H9 (cell line): ENCODE data around the gene HBP1. TPM values are rescaled to one million over a fixed set of nuclear protein-coding genes. Genes with fewer than 3 reads are reported as not detected.

Source experiments
- DNase-seq: peaks from one replicate; pipeline ENCODE4 v3.0.0-alpha.2; 2017
- H2AFZ ChIP-seq: one replicate; pipeline ENCODE4 v1.6.1; 2013; ENCODE audit warnings: mild to moderate bottlenecking, low read length, control low read depth, moderate library complexity
- H2AK5ac ChIP-seq: 2 replicates; pipeline ENCODE4 v1.6.1; 2013; ENCODE audit warnings: low read length, control low read depth, mixed read lengths; ENCODE audit not compliant: insufficient read length
- H2BK120ac ChIP-seq: one replicate; pipeline ENCODE4 v1.6.1; 2013; ENCODE audit warnings: low read depth, mild to moderate bottlenecking, low read length, control low read depth, inconsistent platforms; ENCODE audit not compliant: poor library complexity, severe bottlenecking
- H2BK12ac ChIP-seq: 2 replicates; pipeline ENCODE4 v1.6.1; 2013; ENCODE audit warnings: low read length, control low read depth, mixed read lengths, low read depth; ENCODE audit not compliant: insufficient read length
- H2BK15ac ChIP-seq: 2 replicates; pipeline ENCODE4 v1.6.1; 2013; ENCODE audit warnings: low read depth, low read length, control low read depth
- H2BK20ac ChIP-seq: one replicate; pipeline ENCODE4 v1.6.1; 2013; ENCODE audit warnings: low read depth, mild to moderate bottlenecking, low read length, control low read depth, inconsistent platforms; ENCODE audit not compliant: poor library complexity, severe bottlenecking
- H2BK5ac ChIP-seq: 2 replicates; pipeline ENCODE4 v1.6.1; 2013; ENCODE audit warnings: low read length, control low read depth, mixed read lengths; ENCODE audit not compliant: insufficient read length
- H3K14ac ChIP-seq: 2 replicates; pipeline ENCODE4 v1.6.1; 2013; ENCODE audit warnings: low read length, control low read depth; ENCODE audit not compliant: insufficient read depth
- H3K18ac ChIP-seq: 2 replicates; pipeline ENCODE4 v1.6.1; 2013; ENCODE audit warnings: low read depth, mild to moderate bottlenecking, mixed read lengths, low read length, control low read depth; ENCODE audit not compliant: insufficient read length
- H3K23ac ChIP-seq: 2 replicates; pipeline ENCODE4 v1.6.1; 2013; ENCODE audit warnings: low read length, control low read depth, mixed read lengths, low read depth; ENCODE audit not compliant: insufficient read length
- H3K23me2 ChIP-seq: 2 replicates; pipeline ENCODE4 v1.6.1; 2013; ENCODE audit warnings: low read depth, mild to moderate bottlenecking, mixed read lengths, low read length, control low read depth; ENCODE audit not compliant: insufficient read length, poor library complexity, severe bottlenecking
- H3K27ac ChIP-seq: 2 replicates; pipeline ENCODE4 v1.5.1; 2013; ENCODE audit warnings: low read length, control low read depth, mixed read lengths, low read depth; ENCODE audit not compliant: insufficient read length
- H3K27me3 ChIP-seq: 2 replicates; pipeline ENCODE4 v1.6.1; 2013; ENCODE audit warnings: low read length, control low read depth, inconsistent platforms; ENCODE audit not compliant: insufficient read depth
- H3K4ac ChIP-seq: 2 replicates; pipeline ENCODE4 v1.6.1; 2013; ENCODE audit warnings: low read depth, mild to moderate bottlenecking, control low read depth, inconsistent platforms, low read length, moderate library complexity
- H3K4me1 ChIP-seq: 2 replicates; pipeline ENCODE4 v1.6.1; 2013; ENCODE audit warnings: low read length, control low read depth, inconsistent platforms; ENCODE audit not compliant: insufficient read depth
- H3K4me2 ChIP-seq: 2 replicates; pipeline ENCODE4 v1.6.1; 2013; ENCODE audit warnings: low read length, control low read depth, mixed read lengths; ENCODE audit not compliant: insufficient read length, insufficient read depth
- H3K56ac ChIP-seq: 2 replicates; pipeline ENCODE4 v1.6.1; 2013; ENCODE audit warnings: low read depth, mild to moderate bottlenecking, mixed read lengths, low read length, control low read depth; ENCODE audit not compliant: insufficient read length
- H3K79me1 ChIP-seq: 2 replicates; pipeline ENCODE4 v1.6.1; 2013; ENCODE audit warnings: low read depth, mild to moderate bottlenecking, moderate library complexity, low read length, control low read depth, inconsistent platforms; ENCODE audit not compliant: insufficient read depth, poor library complexity, severe bottlenecking
- H3K79me2 ChIP-seq: 2 replicates; pipeline ENCODE4 v1.6.1; 2013; ENCODE audit warnings: low read length, control low read depth, inconsistent platforms; ENCODE audit not compliant: insufficient read depth
- H3K9ac ChIP-seq: 2 replicates; pipeline ENCODE4 v1.6.1; 2013; ENCODE audit warnings: low read length, control low read depth, mixed read lengths; ENCODE audit not compliant: insufficient read length; ENCODE audit errors: extremely low read depth
- H3K9me3 ChIP-seq: one replicate; pipeline ENCODE4 v1.6.1; 2013; ENCODE audit warnings: low read depth, low read length, inconsistent platforms; ENCODE audit not compliant: control insufficient read depth
- H3T11ph ChIP-seq: one replicate; pipeline ENCODE4 v1.6.1; 2013; ENCODE audit warnings: mild to moderate bottlenecking, low read length, control low read depth, inconsistent platforms
- H4K20me1 ChIP-seq: one replicate; pipeline ENCODE4 v1.6.1; 2013; ENCODE audit not compliant: control insufficient read depth, insufficient read length, insufficient read depth
- H4K5ac ChIP-seq: 2 replicates; pipeline ENCODE4 v1.6.1; 2013; ENCODE audit warnings: low read depth, mild to moderate bottlenecking, mixed read lengths, low read length, control low read depth; ENCODE audit not compliant: insufficient read length
- H4K8ac ChIP-seq: replicated peaks from 2 replicates; pipeline ENCODE4 v1.6.1; 2013; ENCODE audit warnings: low read length, control low read depth, mixed read lengths, low read depth; ENCODE audit not compliant: insufficient read length
- H4K91ac ChIP-seq: 2 replicates; pipeline ENCODE4 v1.6.1; 2013; ENCODE audit warnings: low read depth, mild to moderate bottlenecking, moderate library complexity, mixed read lengths, low read length, control low read depth; ENCODE audit not compliant: insufficient read length
- H3K27ac Mint-ChIP-seq, 3 experiments: 2 replicates in 2 of 3; 3 replicates in 1 of 3; pipeline ENCODE4 v1.8.0; 2020 to 2021; ENCODE audit warnings: mixed read lengths in 3 of 3, mild to moderate bottlenecking in 1 of 3, moderate library complexity in 1 of 3
- H3K27me3 Mint-ChIP-seq: 2 replicates; pipeline ENCODE4 v1.8.0; 2021; ENCODE audit warnings: low read depth, mild to moderate bottlenecking, moderate library complexity, mixed read lengths
- H3K36me3 Mint-ChIP-seq, 3 experiments: 2 replicates in 2 of 3; 3 replicates in 1 of 3; pipeline ENCODE4 v1.8.0; 2020 to 2021; ENCODE audit warnings: low read depth in 3 of 3, mixed read lengths in 3 of 3; ENCODE audit not compliant: insufficient read depth in 1 of 3
- H3K4me1 Mint-ChIP-seq, 2 experiments: 2 replicates each; pipeline ENCODE4 v1.8.0; 2020; ENCODE audit warnings: mixed read lengths in 2 of 2
- H3K4me3 Mint-ChIP-seq, 2 experiments: 2 replicates in 1 of 2; 3 replicates in 1 of 2; pipeline ENCODE4 v1.8.0; 2020 to 2021; ENCODE audit warnings: mild to moderate bottlenecking in 2 of 2, mixed read lengths in 2 of 2, moderate library complexity in 1 of 2
- H3K9me3 Mint-ChIP-seq, 2 experiments: 2 replicates in 1 of 2; 3 replicates in 1 of 2; pipeline ENCODE4 v1.8.0; 2020; ENCODE audit warnings: mild to moderate bottlenecking in 2 of 2, mixed read lengths in 2 of 2, moderate library complexity in 1 of 2
- WGBS: extraction: QIAGEN DNeasy Blood & Tissue Kit; methylation state at CpG from one replicate; pipeline ENCODE4 v1.1.7; 2013; ENCODE audit warnings: missing lambda C conversion rate, low lambda C conversion rate, mixed read lengths; ENCODE audit not compliant: insufficient read length; ENCODE audit errors: extremely low coverage; 5-methylcytosine and 5-hydroxymethylcytosine counted together
- total RNA-seq: library from RNA; stranded (reverse); gene quantifications from 2 replicates; pipeline ENCODE4 v1.2.1, GENCODE V29; 2021
- TF ChIP-seq, protein P1 (sequence below): fragments of 200-600 bp; sonication (generic); conservative IDR thresholded peaks from 3 replicates; pipeline ENCODE4 v1.8.0; 2021; ENCODE audit warnings: antibody characterized with exemption, mild to moderate bottlenecking

HBP1 gene
- total RNA-seq, 1 experiment from 2014 or later = 27.6 TPM

DNA sequence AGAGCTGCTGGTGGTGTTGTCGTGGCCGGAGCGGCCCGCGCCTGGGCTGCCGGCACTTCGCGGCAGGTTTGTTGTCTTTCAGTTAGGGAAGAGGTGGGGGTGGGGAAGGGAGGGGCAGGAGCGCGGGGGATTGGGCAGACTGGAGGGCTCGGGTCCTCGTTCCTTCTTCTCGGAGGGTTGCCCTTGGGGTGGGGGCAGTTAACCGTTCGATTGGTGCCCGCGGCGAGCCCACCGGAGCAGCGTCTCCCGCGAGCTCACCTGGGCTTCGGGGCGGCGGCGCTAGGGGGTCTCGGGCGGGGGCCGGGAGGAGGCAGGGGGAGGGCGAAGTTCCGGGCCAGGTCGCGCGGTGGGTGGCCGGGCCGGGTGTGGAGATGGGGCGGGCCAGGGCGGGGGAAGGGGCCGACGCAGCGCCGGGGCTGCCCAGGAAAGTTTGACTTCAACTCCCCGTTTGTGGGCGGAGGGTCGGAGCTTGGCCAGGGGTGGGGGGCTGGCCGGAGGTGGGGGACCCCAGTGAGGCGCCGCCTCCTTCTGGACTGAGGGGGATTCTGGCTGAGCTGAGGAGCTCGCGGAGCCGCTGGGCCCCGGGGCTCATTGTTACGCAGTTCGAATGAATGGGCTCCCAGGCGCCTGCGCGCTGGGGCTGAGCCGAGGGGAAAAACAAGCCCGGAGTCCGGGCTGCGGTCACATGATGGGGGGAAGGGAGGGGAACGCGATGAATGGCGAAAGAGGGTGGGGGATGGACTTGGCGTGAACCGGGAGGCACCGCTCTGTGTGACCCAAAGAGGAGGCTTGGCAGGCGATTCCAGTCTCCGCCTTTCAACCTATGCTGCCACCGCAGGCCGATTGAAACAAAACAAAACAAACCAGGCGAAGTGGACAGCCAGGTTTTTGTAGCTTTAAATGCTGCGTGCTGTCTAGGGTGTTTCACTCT, 582 bp downstream of the HBP1 start:
- no peak overlapping the region for H4K5ac ChIP-seq
- peak overlapping the region; percentile 16 for H2BK12ac ChIP-seq
- H3K9me3 ChIP-seq = no peaks in the 10 kb centered on the region
- H3K4me2 ChIP-seq = peak overlapping the region; percentile 73
- Mint-ChIP-seq H3K27me3 (no peaks in the 10 kb centered on the region; the same call in 1 of the 2 replicates), H3K36me3 (peaks cover 0 to 5% (median 4%) of the 10 kb centered on the region in 3 experiments; a peak in 2 of 7 replicates), H3K4me3 (peak overlapping the region; percentile 95 to 96), H3K4me1 (peaks cover 41 to 42% of the 10 kb centered on the region in 2 experiments), H3K9me3 (peaks cover 0 to 3% of the 10 kb centered on the region in 2 experiments; a peak in 2 of 5 replicates), H3K27ac (peak overlapping the region; percentile 99 to 100 (median 100))
- H3K4me1 ChIP-seq = no peaks in the 10 kb centered on the region
- H3K27ac ChIP-seq = peak overlapping the region; percentile 79
- H3K56ac ChIP-seq = peak overlapping the region; percentile 1
- H3K14ac ChIP-seq = peak overlapping the region; percentile 73; the same call in 1 of the 2 replicates
- DNase-seq = peak; percentile 97
- no peak overlapping the region for H3K23ac ChIP-seq
- peak overlapping the region; percentile 89 for H3K18ac ChIP-seq
- H2AFZ ChIP-seq = no peak overlapping the region
- no peak overlapping the region for H4K91ac ChIP-seq
- no peak overlapping the region for H3T11ph ChIP-seq
- no peak overlapping the region for H2BK120ac ChIP-seq
- H2BK15ac ChIP-seq = no peak overlapping the region
- peaks cover 5% of the 10 kb centered on the region for H3K23me2 ChIP-seq
- no peaks in the 10 kb centered on the region for H3K79me1 ChIP-seq
- no peak overlapping the region for H2BK20ac ChIP-seq
- H4K8ac ChIP-seq = no peak overlapping the region
- peak overlapping the region; percentile 21 for H2BK5ac ChIP-seq
- no peak overlapping the region for H3K4ac ChIP-seq
- H2AK5ac ChIP-seq = no peak overlapping the region
- no CpG with 5 or more reads among the region's 73 CpGs for WGBS
- peak overlapping the region; percentile 89 for H3K9ac ChIP-seq
- TF ChIP-seq, protein P1, sequence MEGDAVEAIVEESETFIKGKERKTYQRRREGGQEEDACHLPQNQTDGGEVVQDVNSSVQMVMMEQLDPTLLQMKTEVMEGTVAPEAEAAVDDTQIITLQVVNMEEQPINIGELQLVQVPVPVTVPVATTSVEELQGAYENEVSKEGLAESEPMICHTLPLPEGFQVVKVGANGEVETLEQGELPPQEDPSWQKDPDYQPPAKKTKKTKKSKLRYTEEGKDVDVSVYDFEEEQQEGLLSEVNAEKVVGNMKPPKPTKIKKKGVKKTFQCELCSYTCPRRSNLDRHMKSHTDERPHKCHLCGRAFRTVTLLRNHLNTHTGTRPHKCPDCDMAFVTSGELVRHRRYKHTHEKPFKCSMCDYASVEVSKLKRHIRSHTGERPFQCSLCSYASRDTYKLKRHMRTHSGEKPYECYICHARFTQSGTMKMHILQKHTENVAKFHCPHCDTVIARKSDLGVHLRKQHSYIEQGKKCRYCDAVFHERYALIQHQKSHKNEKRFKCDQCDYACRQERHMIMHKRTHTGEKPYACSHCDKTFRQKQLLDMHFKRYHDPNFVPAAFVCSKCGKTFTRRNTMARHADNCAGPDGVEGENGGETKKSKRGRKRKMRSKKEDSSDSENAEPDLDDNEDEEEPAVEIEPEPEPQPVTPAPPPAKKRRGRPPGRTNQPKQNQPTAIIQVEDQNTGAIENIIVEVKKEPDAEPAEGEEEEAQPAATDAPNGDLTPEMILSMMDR = no peak
- peaks cover 3% of the 10 kb centered on the region; the same call in 1 of the 2 replicates for H3K79me2 ChIP-seq
- H4K20me1 ChIP-seq = no peaks in the 10 kb centered on the region
- H3K27me3 ChIP-seq = no peaks in the 10 kb centered on the region
